HG02610 (cell line): Measurements from ENCODE around the gene PARN.
"Not testable (repeated sequence)": the region's sequence is repeated elsewhere in the genome, so short reads cannot be mapped to it uniquely, and the experiment has no call there.

Experiments used
- ATAC-seq: cut with Tn5 transposase; IDR thresholded peaks from one replicate; pipeline ENCODE4 v1.9.1; 2021; ENCODE audit warnings: mild to moderate bottlenecking, moderate library complexity; ENCODE audit not compliant: unreplicated experiment

PARN gene, protein sequence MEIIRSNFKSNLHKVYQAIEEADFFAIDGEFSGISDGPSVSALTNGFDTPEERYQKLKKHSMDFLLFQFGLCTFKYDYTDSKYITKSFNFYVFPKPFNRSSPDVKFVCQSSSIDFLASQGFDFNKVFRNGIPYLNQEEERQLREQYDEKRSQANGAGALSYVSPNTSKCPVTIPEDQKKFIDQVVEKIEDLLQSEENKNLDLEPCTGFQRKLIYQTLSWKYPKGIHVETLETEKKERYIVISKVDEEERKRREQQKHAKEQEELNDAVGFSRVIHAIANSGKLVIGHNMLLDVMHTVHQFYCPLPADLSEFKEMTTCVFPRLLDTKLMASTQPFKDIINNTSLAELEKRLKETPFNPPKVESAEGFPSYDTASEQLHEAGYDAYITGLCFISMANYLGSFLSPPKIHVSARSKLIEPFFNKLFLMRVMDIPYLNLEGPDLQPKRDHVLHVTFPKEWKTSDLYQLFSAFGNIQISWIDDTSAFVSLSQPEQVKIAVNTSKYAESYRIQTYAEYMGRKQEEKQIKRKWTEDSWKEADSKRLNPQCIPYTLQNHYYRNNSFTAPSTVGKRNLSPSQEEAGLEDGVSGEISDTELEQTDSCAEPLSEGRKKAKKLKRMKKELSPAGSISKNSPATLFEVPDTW

GRCh38 chr16:14629919-14630619 lies at the start of gene PARN:
Gene PARN (minus strand): TSS chr16:14630260. CDS start chr16:14630125, 135 bp downstream.
- peak; percentile 47 for ATAC-seq

GRCh38 chr16:14678748-14679497 lies 48.9 kb upstream of the PARN start:
- ATAC-seq = no peak

GRCh38 chr16:14677627-14678026 lies 47.6 kb upstream of the PARN start:
- no peak for ATAC-seq

GRCh38 chr16:14676633-14677032 lies 46.6 kb upstream of the PARN start:
- no peak for ATAC-seq

DNA sequence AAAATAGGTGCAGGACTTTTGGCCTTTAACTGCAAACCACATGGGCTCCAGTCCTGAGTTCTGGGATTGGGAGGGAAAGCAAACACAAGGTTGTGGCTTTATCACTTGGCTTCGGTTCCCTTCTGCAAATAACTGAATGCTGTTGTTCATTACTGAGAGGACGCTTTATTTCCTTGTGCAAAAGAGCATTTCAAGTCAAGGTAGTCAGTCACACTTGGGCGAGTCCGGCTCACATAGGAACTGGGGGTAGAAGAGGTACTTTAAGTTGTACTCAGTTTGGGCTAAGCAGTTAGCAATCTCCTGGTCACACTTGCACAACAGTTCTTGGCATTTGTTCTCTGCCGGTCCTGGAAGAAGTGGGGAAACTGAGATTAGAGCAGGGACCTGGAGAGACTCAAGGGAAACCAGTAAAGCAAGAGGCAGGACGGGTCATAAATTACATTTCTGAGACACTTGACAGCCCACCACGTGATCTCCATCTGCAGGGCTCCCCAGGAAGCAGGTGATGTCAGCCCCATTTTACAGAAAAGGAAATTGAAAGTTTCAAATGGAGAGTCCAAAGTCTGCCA lies 42.4 kb upstream of the PARN start:
- ATAC-seq = no peak

DNA sequence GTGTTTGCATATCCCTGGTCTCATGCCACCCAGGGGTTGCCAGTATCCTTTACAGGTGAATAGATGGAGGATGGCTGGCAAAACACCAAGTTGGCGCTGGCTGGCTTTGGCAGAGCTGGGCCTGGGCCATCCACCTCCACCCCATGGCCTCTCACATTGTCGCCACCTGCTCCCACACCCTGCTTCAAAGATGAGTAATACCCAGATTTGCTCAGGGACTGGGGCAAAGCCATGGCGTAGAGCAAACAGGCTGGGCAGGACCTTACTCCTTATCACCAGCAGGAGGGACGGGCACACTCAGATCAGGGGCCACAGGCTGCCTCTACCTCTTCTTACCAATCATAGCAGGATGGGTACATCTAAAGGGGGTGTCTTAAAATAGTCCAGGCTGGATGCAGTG lies 39.7 kb upstream of the PARN start:
- ATAC-seq = no peak

DNA sequence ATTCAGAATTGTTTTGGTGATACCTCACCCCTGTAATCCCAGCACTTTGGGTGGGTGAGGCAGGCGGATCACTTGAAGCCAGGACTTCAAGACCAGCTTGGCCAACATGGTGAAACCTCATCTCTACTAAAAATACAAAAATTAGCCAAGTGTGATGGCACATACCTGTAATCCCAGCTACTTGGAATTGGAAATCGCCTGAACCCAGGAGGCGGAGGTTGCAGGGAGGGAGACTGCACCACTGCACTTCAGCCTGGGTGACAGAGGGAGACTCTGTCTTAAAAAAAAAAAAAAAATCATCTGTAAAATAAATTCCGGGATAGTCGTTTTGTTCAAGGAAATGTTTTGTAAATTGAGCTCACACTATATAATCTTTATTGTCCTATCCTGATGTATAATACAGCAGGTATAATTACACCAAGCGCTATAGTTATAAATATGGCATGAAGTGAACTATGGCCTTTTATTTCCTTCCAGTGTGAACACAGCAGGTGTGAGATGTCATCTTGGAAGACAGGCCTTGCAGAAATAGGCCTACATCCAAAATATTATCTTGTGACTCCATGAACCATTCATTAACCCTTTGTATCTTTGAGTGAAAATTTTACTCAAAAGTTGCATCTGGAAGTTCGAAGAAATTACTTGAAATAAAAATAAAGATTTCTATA lies 38.6 kb upstream of the PARN start:
- ATAC-seq = no peak

GRCh38 chr16:14667347-14668266 lies 37.5 kb upstream of the PARN start:
- no peak for ATAC-seq

- ATAC-seq = peak; percentile 93
Observed at GRCh38 chr16:14658063-14658462, 28.0 kb upstream of the PARN start.

DNA sequence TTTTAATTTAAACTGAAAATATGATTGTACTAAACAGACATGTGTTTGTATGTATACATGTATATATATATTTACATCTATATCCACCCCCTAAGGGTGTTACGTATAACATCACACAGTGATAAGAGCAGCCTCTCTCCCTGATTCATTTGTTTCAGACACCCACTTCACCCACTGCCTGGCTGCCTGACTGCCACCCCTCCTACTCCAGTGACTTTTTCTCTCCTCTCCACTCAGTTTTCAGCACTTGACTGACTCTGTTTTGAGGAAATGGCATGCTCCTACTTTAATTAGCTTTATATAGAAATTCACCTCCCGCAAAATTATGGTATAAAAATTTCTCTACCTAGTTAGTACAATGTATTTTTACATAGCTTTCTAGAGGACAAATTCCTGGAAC lies 22.7 kb upstream of the PARN start:
- ATAC-seq = no peak

- no peak for ATAC-seq
Observed at GRCh38 chr16:14650629-14651028, 20.6 kb upstream of the PARN start.

- ATAC-seq = no peak
Observed at GRCh38 chr16:14649816-14650215, 19.8 kb upstream of the PARN start.

- ATAC-seq = peak; percentile 40
Observed at GRCh38 chr16:14641926-14642325, 11.9 kb upstream of the PARN start.

DNA sequence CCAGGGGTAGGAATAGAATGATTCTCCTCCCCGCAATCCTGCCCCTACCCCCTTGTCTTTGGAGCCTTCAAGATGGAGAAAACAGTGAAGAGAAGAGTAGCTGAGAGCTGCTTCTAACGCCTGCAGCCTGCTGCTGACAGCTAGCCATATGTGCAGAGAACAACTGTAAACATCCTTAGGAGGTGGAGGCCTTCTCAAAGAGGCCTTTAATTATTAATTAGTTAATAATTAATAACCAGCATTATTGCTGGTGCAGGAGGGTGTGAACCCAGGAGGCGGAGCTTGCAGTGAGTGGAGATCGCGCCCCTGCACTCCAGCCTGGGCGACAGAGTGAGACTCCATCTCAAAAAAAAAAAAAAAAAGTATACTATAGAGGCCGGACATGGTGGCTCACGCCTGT lies 11.1 kb upstream of the PARN start:
- ATAC-seq = no peak

DNA sequence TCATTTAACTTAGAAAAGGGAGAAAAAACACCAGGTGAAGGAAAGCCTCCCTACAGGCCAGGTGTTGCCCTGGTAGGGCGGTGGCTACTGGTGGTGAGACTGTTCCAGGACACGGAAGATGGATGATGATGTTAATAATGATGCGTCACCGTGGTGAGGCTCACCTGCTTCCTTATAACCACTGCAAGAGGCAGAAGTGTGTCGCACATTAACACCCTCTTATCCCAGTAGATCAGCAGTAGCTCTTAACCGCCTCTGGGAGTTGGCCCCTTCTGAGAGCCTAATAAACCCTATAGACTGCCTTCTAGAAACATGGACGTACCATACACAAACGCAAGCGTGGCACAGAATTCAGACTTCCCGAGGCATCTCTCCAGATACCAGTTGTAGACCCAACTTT lies 10.5 kb upstream of the PARN start:
- no peak for ATAC-seq

GRCh38 chr16:14636951-14637240 lies 6.8 kb upstream of the PARN start:
- ATAC-seq = not testable (repeated sequence)

DNA sequence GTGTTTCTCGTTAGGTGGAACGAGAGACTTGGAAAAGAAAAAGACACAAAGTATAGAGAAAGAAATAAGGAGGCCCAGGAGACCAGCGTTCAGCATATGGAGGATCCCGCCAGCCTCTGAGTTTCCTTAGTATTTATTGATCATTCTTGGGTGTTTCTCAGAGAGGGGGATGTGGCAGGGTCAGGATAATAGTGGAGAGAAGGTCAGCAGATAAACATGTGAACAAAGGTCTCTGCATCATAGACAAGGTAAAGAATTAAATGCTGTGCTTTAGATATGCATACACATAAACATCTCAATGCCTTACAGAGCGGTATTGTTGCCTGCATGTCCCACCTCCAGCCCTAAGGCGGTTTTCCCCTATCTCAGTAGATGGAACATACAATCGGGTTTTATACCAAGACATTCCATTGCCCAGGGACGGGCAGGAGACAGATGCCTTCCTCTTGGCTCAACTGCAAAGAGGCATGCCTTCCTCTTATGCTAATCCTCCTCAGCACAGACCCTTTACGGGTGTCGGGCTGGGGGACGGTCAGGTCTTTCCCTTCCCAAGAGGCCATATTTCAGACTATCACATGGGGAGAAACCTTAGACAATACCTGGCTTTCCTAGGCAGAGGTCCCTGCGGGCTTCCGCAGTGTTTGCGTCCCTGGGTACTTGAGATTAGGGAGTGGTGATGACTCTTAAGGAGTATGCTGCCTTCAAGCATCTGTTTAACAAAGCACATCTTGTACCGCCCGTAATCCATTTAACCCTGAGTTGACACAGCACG lies 6.3 kb upstream of the PARN start:
- not testable (repeated sequence) for ATAC-seq

DNA sequence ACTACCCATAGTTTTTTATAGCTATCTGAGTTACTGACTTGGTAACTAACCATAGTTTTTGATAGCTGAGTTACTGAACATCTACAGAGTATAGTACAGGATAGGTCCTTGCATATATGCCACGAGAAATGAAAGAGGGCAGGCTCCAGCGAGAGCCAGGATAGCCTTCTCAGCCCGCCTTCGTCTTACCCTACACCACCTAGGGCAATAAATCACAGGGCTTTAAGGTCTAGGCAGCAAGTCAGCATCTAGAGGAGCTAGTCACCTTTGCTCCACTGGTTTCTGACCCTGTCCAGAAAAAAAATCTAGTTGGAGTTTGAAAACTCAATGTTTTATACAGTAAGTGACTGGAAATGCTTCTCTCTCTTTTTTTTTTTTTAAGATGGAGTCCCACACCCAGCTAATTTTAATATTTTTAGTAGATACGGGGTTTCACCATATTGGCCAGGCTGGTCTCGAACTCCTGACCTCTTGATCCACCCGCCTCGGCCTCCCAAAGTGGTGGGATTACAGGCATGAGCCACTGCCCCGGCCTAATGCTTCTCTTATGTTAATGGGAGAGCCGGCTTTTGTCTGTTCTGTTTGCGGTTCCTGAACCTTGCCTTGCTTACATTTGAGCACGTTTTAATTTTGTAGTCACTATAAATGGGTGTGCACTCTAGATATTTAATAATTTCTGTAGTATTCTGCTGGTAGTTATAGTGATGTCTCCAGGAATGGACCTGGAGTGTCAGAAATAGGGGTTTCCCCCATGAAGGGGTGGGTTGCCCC lies 5.5 kb upstream of the PARN start:
- no peak for ATAC-seq
